Measurements from ENCODE around the gene EEPD1.

- TF ChIP-seq CTCF (IDR thresholded peaks at IDR 0.05), result no peak
- no peak for TF ChIP-seq POLR2A (IDR thresholded peaks at IDR 0.05)
Observed at GRCh38 chr7:36305648-36306047, 152.6 kb downstream of the EEPD1 start.

Measured in Peyer's patch (tissue), 4 donors.